ENCODE data around the gene GAP43.

DNA sequence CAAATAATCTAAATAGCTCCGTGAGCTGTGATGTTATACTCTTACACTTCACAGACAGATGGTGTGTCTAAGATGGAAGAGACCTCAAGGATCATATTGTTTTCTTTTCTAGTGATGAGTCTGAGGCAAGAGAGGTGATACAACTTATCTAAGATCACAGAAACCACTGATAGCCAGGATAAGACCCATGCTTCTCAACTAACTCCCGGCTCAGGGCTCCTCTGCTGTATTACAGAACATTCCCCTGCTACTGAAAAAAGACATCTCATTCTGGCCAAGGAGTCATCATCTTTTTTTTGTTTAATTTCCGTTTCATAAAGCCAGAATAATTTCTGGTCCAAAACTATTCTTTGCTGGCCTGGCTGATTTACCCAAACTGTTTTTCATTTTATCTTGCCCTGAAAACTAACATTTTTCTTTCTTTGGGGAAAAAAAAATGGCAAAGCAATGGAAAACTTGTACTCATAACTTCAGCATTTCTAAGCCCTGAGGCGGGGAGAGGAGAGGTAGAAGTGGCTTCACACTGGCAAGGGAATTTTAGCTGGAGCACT lies 46.9 kb upstream of the GAP43 start:
- TF ChIP-seq, protein P1, sequence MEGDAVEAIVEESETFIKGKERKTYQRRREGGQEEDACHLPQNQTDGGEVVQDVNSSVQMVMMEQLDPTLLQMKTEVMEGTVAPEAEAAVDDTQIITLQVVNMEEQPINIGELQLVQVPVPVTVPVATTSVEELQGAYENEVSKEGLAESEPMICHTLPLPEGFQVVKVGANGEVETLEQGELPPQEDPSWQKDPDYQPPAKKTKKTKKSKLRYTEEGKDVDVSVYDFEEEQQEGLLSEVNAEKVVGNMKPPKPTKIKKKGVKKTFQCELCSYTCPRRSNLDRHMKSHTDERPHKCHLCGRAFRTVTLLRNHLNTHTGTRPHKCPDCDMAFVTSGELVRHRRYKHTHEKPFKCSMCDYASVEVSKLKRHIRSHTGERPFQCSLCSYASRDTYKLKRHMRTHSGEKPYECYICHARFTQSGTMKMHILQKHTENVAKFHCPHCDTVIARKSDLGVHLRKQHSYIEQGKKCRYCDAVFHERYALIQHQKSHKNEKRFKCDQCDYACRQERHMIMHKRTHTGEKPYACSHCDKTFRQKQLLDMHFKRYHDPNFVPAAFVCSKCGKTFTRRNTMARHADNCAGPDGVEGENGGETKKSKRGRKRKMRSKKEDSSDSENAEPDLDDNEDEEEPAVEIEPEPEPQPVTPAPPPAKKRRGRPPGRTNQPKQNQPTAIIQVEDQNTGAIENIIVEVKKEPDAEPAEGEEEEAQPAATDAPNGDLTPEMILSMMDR (IDR thresholded peaks at IDR 0.05), result no peak
- TF ChIP-seq POLR2A (IDR thresholded peaks at IDR 0.05), result no peak

Data from vagina (tissue), 2 donors.